HG03442 (cell line): Measurements from ENCODE around the gene ZBTB26.
A peak's percentile ranks its signal among the peaks of the same experiment; 100 is the strongest.
"Not testable (repeated sequence)": the region's sequence is repeated elsewhere in the genome, so short reads cannot be mapped to it uniquely, and the experiment has no call there.

Experiments used
- ATAC-seq: cut with Tn5 transposase; IDR thresholded peaks from one replicate; pipeline ENCODE4 v1.9.1; 2021; ENCODE audit warnings: mild to moderate bottlenecking, moderate library complexity; ENCODE audit not compliant: unreplicated experiment

The ZBTB26 gene

DNA sequence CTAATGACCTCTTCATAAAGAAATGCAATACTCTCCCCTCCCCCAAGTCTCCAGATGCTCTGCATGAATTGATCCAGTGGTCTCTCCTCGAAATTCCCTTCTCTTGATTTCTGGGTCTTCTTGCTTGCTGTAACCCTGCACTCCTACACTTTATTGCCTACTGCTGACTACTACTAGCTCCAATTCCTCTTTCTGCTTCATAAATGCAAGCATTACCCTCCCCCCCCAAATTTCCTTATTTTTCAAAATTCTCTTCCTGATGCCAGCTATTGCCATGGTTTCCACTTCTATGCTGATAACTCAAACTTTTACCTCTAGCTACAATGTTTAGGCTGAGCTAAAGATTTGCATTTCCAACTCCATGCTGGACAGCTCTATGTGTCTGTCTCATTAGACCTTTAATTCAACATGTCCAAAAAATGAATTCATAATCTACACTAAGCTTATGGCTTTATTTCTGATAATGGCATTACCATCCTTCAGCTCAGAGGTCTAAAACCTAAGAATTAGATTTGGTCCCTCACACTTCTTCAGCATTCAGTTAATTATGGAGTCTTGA lies 1.4 kb downstream of the ZBTB26 start:
- ATAC-seq, result no peak

DNA sequence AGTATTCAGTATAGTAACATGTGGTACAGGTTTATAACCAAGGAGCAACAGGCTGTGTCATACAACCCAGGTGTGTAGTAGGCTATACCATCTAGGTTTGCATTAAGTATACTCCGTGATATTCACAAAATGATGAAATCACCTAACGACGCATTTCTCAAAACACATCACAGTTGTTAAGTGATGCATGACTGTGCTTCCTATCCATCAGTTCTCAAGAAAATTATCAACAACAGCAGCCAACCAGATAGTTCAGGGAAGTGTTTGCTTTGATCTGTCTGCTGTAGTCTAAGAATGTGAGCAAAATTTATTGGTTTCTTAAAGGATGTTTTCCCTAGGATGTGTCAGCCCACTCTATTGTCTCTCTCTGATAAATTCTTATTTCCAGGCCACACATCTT lies 7.4 kb downstream of the ZBTB26 start:
- ATAC-seq, result no peak

DNA sequence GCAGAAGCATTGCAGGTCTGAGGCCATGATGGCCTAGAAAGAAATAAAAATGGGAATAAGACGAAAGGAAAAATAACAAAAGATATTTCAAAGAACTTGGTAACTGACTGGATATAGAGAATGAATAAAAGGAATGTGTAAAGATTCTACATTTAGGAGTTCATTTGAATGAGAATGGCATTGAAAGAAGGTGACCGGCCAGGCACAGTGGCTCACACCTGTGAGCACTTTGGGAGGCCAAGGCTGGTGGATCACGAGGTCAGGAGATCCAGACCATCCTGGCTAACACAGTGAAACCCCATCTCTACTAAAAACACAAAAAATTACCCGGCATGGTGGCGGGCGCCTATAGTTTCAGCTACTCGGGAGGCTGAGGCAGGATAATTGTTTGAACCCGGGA lies 8.6 kb downstream of the ZBTB26 start:
- ATAC-seq, result no peak

DNA sequence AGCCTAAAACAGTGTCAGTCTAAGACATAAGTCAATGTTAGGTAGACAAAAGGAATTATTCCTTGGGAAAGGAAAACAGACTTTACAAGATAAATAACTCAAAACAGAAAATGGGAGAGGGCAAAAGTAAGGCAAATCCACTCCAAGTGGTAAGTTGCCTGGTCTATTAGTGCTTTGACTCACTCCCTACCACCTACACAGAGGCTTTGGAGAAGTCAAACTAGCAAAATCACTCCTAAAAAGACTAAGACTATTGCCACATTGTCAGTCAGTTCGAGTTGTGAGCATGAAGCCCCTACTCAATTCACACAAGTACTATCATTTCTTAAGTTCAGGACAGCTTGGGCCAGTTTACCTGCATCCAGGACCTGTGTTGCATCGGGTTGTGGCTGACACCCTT lies 13.0 kb downstream of the ZBTB26 start:
- ATAC-seq, result no peak

DNA sequence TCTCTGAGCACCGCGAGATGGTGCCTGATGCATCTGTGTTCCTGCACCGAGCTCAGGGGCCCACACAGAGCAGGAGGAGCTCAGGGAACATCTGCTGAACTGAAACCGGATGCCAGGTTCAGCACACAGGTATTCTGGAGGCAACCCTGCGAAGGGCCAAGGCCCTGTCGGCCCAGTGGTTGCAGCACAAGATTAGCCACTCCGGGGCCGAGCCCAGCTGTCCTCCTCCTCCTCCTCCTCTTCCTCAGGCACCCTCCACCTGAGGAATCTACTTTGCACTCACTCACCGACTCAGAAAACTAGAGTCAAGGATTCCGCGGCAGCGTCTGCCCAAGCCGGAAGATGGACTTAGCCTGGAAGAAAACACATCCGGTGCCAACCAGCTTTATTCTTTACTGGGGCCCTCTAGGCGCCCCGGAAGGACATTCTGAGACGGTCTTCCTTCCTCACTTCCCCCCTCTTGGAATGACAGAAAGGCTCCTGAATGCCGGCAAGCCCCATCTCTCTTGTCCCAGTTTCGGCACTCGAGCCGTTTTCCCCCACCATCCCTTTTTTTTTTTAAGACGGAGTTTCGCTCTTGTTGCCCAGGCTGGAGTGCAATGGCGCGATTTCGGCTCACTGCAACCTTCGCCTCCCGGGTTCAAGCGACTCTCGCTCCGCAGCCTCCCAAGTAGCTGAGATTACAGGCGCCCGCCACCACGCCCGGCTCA lies 18.2 kb downstream of the ZBTB26 start, which contains the start of gene ZBTB6:
Gene ZBTB6 (minus strand): TSS at position 360 of the 710 bp plus-strand sequence. CDS start 1,251 bp downstream, outside the sequence.
- peak; percentile 97 for ATAC-seq

DNA sequence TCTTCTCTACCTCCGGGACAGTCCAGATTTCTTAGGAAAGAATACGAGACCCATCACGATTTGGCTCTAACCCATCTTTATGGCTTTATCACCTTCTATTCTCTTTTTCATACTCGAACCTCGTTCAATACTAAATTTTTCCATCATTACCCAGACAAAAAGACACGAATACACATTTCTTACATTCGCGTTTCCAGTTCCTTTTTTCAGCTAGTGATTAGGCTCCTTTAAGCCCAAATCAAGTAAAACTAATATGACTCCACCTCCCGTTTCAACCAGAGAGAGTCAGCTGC lies 18.7 kb downstream of the ZBTB26 start:
- ATAC-seq, result no peak

DNA sequence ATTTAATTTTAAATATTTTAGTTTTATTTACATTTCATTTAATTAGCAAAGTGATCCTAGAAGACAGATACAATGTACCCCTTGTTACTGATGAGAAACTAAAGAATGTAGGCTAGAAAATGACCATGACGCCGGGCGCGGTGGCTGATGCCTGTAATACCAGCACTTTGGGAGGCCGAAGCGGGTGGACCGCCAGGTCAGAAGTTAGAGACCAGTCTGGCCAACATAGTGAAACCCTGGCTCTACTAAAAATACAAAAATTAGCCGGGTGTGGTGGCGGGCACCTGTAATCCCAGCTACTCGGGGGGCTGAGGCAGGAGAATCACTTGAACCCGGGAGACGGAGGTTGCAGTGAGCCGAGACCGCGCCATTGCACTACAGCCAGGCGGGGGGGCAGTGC lies 25.2 kb downstream of the ZBTB26 start:
- ATAC-seq, result not testable (repeated sequence)

DNA sequence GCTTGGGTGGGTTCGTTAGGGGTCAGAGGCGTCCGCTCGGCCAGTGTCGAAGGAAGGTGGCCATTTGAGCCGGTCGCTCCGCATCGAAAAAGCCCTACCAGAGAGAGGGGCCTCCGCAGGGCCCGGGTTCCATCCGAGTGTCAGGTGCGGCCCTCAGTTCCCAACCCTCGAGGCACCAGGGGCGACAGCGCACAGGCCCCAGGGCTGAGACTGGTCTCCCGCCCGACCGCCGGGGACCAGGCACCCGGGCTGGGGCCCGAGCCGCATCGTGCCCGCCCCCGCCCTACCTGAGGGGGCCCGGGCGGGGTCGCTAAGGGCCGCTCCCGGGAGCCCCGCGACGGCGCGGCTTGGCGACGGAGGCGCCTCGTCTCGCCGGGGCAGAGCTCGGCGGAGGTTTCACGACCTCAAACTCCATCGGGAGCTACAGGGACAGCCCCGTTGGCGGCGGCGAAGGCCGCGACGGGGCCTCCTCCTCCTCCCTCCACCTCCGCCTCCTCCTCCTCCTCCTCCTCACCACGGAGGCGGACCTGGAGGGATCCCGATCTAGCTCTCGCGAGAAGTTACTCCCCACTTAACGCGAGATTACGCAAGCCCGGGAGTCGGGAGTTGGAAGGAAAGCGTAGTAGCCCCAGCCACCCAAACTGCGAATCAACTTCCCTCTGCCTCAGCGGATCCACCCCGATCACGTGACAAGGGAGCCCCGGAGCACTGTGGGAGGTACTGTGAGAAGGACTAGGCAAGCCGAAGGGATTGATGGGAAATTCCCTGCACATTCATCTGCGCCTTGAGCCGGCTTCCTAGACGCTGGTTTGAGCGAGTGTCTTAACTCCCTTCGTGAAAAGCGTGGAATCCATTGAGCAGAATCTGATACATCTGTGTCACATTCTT lies 26.2 kb downstream of the ZBTB26 start, which contains the start of gene RC3H2:
Gene RC3H2 (minus strand): TSS at position 537 of the 888 bp plus-strand sequence. CDS start 7,850 bp downstream, outside the sequence.
- peak; percentile 80 for ATAC-seq

DNA sequence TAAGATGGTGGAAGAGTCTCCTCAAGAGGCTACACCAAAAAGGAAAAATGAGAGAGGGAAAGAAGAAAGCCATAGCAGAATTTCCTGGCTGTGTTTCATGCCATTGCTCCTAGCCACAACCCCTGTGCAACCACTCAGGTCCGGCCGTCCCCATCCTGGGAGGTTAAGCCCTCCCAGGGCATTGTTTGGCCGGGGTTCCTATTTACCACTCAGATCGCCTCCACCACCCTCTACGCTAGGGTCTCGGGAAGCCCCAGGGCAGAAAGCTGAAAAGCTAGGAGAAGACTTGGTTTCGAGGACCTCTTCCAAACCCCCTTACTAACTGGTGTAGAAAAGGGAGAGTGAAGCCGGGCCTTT lies 26.9 kb downstream of the ZBTB26 start:
- peak; percentile 16 for ATAC-seq

DNA sequence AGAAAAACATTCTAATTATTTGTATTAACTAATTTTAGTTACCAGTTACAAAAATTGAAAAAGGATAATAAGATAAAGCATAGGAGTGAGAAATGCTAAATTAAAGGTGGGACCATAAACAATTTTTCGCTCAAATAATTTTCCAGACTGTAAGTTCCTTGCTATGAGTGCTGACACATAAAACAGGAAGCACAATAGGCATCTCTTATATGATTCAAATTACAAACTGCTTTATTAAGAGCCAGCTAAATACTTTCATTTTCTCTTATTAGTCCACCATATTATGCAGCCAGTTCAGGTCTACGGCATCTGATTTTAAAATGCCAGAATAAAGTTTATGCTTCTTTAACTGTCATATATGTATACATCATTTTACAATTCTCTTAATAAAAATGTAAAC lies 30.5 kb downstream of the ZBTB26 start:
- no peak for ATAC-seq

DNA sequence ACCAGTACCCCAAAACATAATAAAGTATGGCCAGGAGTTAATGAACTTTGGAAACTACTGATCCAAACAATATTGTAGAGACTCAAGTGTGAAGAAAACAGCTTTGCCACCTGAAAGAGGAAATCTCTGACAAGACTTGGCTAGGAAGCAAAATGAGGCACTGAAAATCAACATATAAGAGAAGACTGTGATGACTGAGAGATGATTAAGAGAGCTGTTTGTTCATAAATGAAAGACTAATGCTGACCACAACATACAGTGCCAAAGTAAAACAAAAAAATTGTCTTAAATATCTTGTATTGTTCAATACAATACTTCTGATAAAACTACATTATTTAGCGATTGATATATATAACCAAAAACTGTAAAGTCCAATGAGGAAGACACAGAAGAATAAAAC lies 33.3 kb downstream of the ZBTB26 start:
- ATAC-seq, result no peak

DNA sequence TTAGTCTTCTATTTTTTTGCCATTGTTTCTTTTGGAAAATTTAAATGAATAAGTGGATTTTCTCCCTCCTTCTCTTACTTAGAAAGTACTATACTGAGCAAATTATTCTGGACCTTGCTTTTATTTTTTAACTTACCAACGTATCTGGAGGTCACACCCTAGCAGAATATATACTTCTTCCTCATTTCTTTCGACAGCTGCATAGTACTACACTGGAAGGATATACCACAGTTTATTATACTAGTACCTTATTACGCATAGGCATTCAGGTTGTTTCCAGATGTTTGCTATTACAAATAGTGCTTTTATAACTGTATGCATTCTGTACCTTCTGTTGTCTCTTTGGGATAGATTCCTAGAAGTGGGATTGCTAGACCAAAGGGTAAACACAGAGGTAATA lies 42.8 kb downstream of the ZBTB26 start:
- ATAC-seq, result no peak

DNA sequence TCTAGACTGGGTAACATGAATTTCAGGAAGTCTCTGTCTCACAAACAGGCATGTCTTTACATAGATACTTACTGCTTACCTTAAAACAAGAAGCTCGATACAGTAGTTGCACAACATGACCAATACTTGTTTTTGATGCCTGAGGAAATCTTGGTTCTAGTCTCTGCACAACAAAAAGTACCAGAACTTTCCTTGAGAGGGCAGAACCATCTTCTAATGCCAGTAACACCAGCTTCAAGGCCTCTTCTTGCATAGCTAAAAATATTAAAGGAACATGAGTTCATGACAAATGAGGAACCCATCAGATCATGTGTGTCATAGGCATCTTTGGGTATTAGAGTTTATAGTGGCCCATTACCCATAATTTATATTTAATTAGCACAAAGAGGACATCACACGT lies 48.2 kb downstream of the ZBTB26 start:
- ATAC-seq, result no peak

DNA sequence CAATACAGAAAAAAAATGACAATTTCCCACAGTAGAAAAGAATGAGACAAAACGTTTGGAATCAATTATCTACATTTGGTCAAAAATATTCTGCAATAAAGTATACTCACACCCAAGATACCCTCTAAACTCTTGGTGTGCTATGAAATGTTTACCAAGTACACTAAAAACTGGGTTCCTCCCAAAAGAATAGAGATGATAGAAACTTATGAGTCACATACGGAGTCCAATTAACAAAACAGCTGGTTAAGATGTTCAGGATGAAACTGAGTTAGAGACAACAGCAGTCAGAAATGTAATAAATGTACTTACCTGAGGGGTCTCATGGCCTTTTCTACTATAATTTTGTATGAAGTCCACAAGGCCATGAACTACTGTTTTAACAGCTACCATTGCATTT lies 51.9 kb downstream of the ZBTB26 start:
- no peak for ATAC-seq

DNA sequence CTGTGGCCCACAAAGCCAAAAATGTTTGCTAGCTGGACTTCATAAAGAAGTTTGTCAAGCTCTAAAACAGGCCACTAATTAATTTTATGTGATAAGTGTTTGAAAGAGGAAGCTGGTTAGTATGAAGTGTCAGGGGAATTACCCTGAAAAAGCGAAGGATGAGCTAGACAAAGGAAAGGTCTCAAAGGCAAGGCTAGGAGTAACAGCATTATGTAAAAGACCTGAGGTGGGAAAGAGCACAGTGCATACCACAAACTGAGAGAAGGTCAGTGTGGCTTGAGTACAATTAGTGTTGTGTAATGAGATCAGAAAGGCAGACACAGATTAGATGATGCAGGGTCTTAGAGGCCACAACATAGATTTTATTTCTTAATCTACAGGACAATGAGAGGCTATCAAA lies 55.8 kb downstream of the ZBTB26 start:
- no peak for ATAC-seq

DNA sequence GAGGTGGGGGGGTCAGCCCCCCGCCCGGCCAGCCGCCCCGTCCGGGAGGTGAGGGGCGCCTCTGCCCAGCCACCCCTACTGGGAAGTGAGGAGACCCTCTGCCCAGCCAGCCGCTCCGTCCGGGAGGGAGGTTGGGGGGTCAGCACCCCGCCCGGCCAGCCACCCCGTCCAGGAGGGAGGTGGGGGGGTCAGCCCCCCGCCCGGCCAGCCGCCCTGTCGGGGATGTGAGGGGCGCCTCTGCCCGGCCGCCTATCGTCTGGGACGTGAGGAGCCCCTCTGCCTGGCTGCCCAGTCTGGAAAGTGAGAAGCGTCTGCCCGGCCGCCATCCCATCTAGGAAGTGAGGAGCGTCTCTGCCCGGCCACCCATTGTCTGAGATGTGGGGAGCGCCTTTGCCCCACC lies 64.0 kb downstream of the ZBTB26 start:
- ATAC-seq, result not testable (repeated sequence)

DNA sequence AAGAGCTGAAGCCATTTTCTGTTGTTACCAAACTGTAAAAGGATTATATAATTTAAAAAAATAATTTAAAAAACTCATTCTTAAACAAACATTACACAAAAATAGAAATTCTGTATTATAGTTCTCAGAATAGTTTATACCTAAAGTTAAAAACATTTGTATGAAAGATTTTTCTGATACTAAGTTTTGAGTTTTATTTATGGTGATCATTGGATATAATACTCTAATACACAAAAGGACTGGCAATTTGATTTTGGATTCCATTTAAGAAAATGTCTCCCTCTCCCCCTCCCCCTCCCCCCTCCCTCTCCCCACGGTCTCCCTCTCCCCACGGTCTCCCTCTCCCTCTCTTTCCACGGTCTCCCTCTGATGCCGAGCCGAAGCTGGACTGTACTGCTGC lies 65.2 kb downstream of the ZBTB26 start:
- no peak for ATAC-seq
